Endothelial cell of umbilical vein (primary cell): ENCODE measurements around the gene DCLK1. TPM values are rescaled to one million over a fixed set of nuclear protein-coding genes. Genes with fewer than 3 reads are reported as not detected.

Experiments
- BruUV-seq: library from RNA; stranded (reverse); fragments of 400-500 nt; replicated peaks from 2 replicates; lab custom pipeline; 2021; lab: Mats Ljungman, UMichigan
- CTCF ChIA-PET: fragments of 300-600, 350-600 bp; sonication (Branson Sonifier 250); formaldehyde crosslinking; loops from one replicate; lab custom pipeline; 2021; ENCODE audit warnings: antibody characterized with exemption, inconsistent platforms; lab: Charles Lee
- POLR2A ChIA-PET: fragments of 300-600, 350-600 bp; sonication (Branson Sonifier 250); formaldehyde crosslinking; loops from one replicate; lab custom pipeline; 2021; ENCODE audit warnings: antibody characterized with exemption, inconsistent platforms; lab: Charles Lee
- DNase-seq: peaks from one replicate; pipeline ENCODE4 v3.0.0-alpha.2; 2011; ENCODE audit warnings: low read depth, low spot score
- FAIRE-seq: peaks from 2 replicates; lab custom pipeline; 2011; peaks lifted over from hg19 to GRCh38; lab: Jason Lieb, UNC
- H2AFZ ChIP-seq: 2 replicates; pipeline ENCODE4 v1.6.0; 2012; ENCODE audit warnings: low read depth, low read length, control low read depth, inconsistent platforms
- H3K27ac ChIP-seq: 2 replicates; pipeline ENCODE4 v1.5.1; 2011; ENCODE audit warnings: low read depth, mild to moderate bottlenecking, control low read depth, low read length, moderate library complexity; ENCODE audit not compliant: insufficient read depth
- H3K27me3 ChIP-seq, 2 experiments: 2 replicates each; pipeline versions ENCODE4 v1.6.0 to v1.6.1; 2011; ENCODE audit warnings: low read length in 2 of 2, mixed read lengths in 1 of 2; ENCODE audit not compliant: control insufficient read depth in 2 of 2, insufficient read depth in 2 of 2
- H3K36me3 ChIP-seq, 2 experiments: 2 replicates in 1 of 2; 3 replicates in 1 of 2; pipeline ENCODE4 v1.5.1; 2011; ENCODE audit warnings: low read length in 2 of 2, mild to moderate bottlenecking in 1 of 2, moderate library complexity in 1 of 2; ENCODE audit not compliant: control insufficient read depth in 2 of 2, insufficient read depth in 2 of 2; ENCODE audit errors: extremely low read depth in 1 of 2
- H3K4me1 ChIP-seq: 3 replicates; pipeline ENCODE4 v1.5.1; 2011; ENCODE audit warnings: mild to moderate bottlenecking, low read length; ENCODE audit not compliant: control insufficient read depth, insufficient read depth; ENCODE audit errors: extremely low read depth
- H3K4me2 ChIP-seq: 2 replicates; pipeline ENCODE4 v1.6.1; 2011; ENCODE audit warnings: low read length, control low read depth, mixed read lengths; ENCODE audit not compliant: insufficient read depth
- H3K4me3 ChIP-seq, 3 experiments: fragments of 200-600 bp in 1 of 3; sonication (generic), shearing (Covaris generic) in 1 of 3; replicated peaks in 1 of 3; 2 replicates each; pipeline ENCODE4 v1.5.1; 2011 to 2016; ENCODE audit warnings: control low read depth in 3 of 3, low read length in 3 of 3, mild to moderate bottlenecking in 2 of 3, inconsistent platforms in 1 of 3, low read depth in 1 of 3, moderate library complexity in 1 of 3; ENCODE audit not compliant: insufficient read depth in 1 of 3
- H3K79me2 ChIP-seq: 2 replicates; pipeline ENCODE4 v1.6.0; 2012; ENCODE audit warnings: low read length, inconsistent platforms; ENCODE audit not compliant: control insufficient read depth, insufficient read depth
- H3K9ac ChIP-seq: replicated peaks from 2 replicates; pipeline ENCODE3; 2011; ENCODE audit warnings: low read length, control low read depth; ENCODE audit not compliant: insufficient read depth; ENCODE audit errors: extremely low read depth
- H3K9me1 ChIP-seq: replicated peaks from 3 replicates; pipeline ENCODE4 v1.6.0; 2011; ENCODE audit warnings: mild to moderate bottlenecking, low read length; ENCODE audit not compliant: control insufficient read depth, insufficient read depth; ENCODE audit errors: extremely low read depth
- H3K9me3 ChIP-seq: replicated peaks from 2 replicates; pipeline ENCODE4 v1.5.1; 2012; ENCODE audit warnings: low read length, inconsistent platforms; ENCODE audit not compliant: control insufficient read depth, insufficient read depth
- H4K20me1 ChIP-seq: replicated peaks from 2 replicates; pipeline ENCODE3; 2011; ENCODE audit warnings: mild to moderate bottlenecking, low read length; ENCODE audit not compliant: control insufficient read depth, insufficient read depth; ENCODE audit errors: extremely low read depth
- CTCF ChIP-seq, 2 donors: IDR thresholded peaks; 1 replicate in 1 of 2; 2 replicates in 1 of 2; pipeline ENCODE4 v1.5.1; 2011; ENCODE audit warnings: low read length in 2 of 2, mild to moderate bottlenecking in 2 of 2, moderate library complexity in 2 of 2, control low read depth in 1 of 2, inconsistent platforms in 1 of 2, low read depth in 1 of 2; ENCODE audit not compliant: insufficient read depth in 1 of 2; ENCODE audit errors: extremely low read depth in 1 of 2
- EZH2 ChIP-seq: IDR thresholded peaks from 2 replicates; pipeline ENCODE4 v1.6.1; 2012; ENCODE audit warnings: borderline replicate concordance, low read depth, mild to moderate bottlenecking, moderate library complexity, low read length, inconsistent platforms; ENCODE audit not compliant: severe bottlenecking
- FOS ChIP-seq: IDR thresholded peaks from 2 replicates; pipeline ENCODE4 v1.6.1; 2011; ENCODE audit warnings: mild to moderate bottlenecking, low read length, moderate library complexity, borderline replicate concordance; ENCODE audit not compliant: insufficient read depth
- GATA2 ChIP-seq: IDR thresholded peaks from 2 replicates; pipeline ENCODE4 v1.7.0; 2011; ENCODE audit warnings: low read depth, mild to moderate bottlenecking, moderate library complexity, mixed read lengths, low read length; ENCODE audit not compliant: insufficient read length, insufficient read depth
- JUN ChIP-seq: IDR thresholded peaks from 2 replicates; pipeline ENCODE4 v1.6.1; 2011; ENCODE audit warnings: borderline replicate concordance, low read depth; ENCODE audit not compliant: insufficient read length, insufficient read depth
- MAX ChIP-seq: IDR thresholded peaks from 2 replicates; pipeline ENCODE4 v1.6.1; 2011; ENCODE audit not compliant: insufficient read depth, insufficient read length
- MYC ChIP-seq: IDR thresholded peaks from one replicate; pipeline ENCODE4 v1.6.1; 2011; ENCODE audit warnings: mild to moderate bottlenecking, low read depth, low read length
- POLR2A ChIP-seq: IDR thresholded peaks from 2 replicates; pipeline ENCODE4 v1.6.1; 2012; ENCODE audit warnings: low read depth, mild to moderate bottlenecking, control low read depth, low read length
- POLR2AphosphoS5 ChIP-seq: IDR thresholded peaks from 2 replicates; pipeline ENCODE4 v1.6.1; 2012; ENCODE audit warnings: low read depth, mild to moderate bottlenecking, control low read depth, low read length, moderate library complexity; ENCODE audit not compliant: insufficient read depth
- dilution Hi-C: fragments of 300-500 bp; cut with MboI; formaldehyde crosslinking; loops from one replicate; pipeline ENCODE4 v1.15.0; 2019; ENCODE audit warnings: low sequenced_read_pairs; ENCODE audit not compliant: extremely low pct_ligation_motif_present
- intact Hi-C: fragments of 100-400 bp; cut with micrococcal nuclease; formaldehyde crosslinking; loops from one replicate; pipeline ENCODE4 v1.10.0; 2022
- polyA plus RNA-seq, 4 experiments: library from polyadenylated mRNA; depleted of rRNA in 3 of 4; stranded (reverse) in 3 of 4; unstranded in 1 of 4; fragments of >200 nt; gene quantifications; 2 replicates each; pipeline versions ENCODE4 v1.2.1 to v1.2.3, GENCODE V29; 2011 to 2012; ENCODE audit warnings: missing spikeins in 1 of 4
- total RNA-seq: library from RNA; stranded (reverse); gene quantifications from 2 replicates; pipeline ENCODE4 v1.2.3, GENCODE V29; 2021

The DCLK1 gene
- total and polyA plus RNA-seq, 2 donors (not counting 3 experiments of a cell fraction or from before 2014, with no cell fraction given) = 0.28 to 3.9 TPM

GRCh38 chr13:36129539-36129938 is 1.6 kb downstream of the DCLK1 start:
- ChIA-PET CTCF (no interaction called here), POLR2A (interaction anchor here (0.5 kb wide), 1 partner anchor 1351 kb away, joined by 7 read pairs; no protein-coding TSS in a partner anchor)
- Histone ChIP-seq H3K9ac (no peak overlapping the region), H3K9me1 (no peaks in the 10 kb centered on the region), H4K20me1 (no peaks in the 10 kb centered on the region), H3K27ac (no peak overlapping the region), H3K4me2 (no peak overlapping the region), H3K9me3 (no peaks in the 10 kb centered on the region), H3K36me3 (no peaks in the 10 kb centered on the region), H3K4me3 (no peak overlapping the region), H3K27me3 (peaks cover 21 to 22% of the 10 kb centered on the region in 2 experiments), H3K79me2 (no peaks in the 10 kb centered on the region), H3K4me1 (peaks cover 6% of the 10 kb centered on the region), H2AFZ (no peak overlapping the region)
- DNase-seq (no peak), FAIRE-seq (no peak)
- dilution Hi-C loops = no loop called here
- TF ChIP-seq CTCF (IDR thresholded peaks at IDR 0.05; ENCODE audit: extremely low read depth in 1 of 2, insufficient read depth in 1 of 2, low read depth in 1 of 2, low read length in 2 of 2) (no peak), MAX (no peak), FOS (no peak), POLR2A (no peak), GATA2 (no peak), MYC (no peak), JUN (no peak), POLR2AphosphoS5 (no peak), EZH2 (no peak)
- no TSS peak for BruUV-seq
- intact Hi-C loops = no loop called here
